ENCODE results near the gene ZNF236.

DNA sequence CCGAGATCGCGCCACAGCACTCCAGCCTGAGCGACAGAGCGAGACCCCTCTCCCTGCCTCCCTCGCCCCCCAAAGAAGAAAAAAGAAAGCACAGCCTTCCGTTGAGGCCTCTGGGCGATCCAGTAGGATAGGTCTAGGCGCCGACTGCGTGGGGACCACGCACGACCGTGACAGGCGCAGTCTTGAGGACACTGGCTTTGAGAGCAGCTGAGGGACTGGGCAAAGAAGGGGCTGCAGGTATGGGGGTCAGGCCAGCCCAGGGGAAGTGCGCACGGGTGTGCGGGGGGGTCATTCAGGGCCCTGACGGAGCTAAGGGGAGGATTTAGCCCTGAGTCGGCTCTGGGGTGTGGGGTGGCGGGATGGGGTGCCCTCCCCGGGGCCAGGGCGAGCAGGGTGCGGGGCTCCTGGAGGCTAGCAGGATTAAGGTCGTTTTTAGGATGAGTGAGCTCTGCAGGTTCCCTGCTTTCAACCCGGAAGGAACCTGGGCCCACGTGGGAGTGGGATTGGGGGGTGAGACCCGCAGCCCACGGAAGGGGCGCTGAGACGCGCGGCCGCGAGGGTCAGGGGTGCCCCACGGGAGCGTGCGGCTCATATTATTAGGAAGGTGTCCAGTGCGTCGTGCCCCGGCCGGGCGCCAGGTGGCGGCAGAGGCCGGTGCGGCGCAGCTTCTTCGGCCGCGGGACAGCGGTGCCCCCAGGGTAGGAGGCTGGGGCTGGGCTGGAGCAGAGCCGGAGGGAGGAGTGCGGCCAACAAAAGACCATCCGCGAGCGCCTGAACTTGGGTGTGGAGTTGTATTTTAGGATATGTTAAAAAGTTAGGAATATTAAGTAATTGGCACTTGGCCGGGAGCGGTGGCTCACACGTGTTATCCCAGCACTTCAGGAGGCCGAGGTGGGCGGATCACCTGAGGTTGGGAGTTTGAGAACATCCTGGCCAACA is 20.5 kb upstream of the ZNF236 start:
- no peak for TF ChIP-seq BACH1 (IDR thresholded peaks at IDR 0.05; ENCODE audit: borderline replicate concordance)
- peak; percentile 74; the same call in 1 of the 2 replicates for TF ChIP-seq YY1 (IDR thresholded peaks at IDR 0.05; ENCODE audit: low read depth, low read length)
- TF ChIP-seq EZH2 (IDR thresholded peaks at IDR 0.05; ENCODE audit: borderline replicate concordance, control insufficient read depth, low read depth, low read length), result no peak
- no peak for TF ChIP-seq ZNF274 (IDR thresholded peaks at IDR 0.05; ENCODE audit: insufficient read depth, insufficient read length)
- no peak for TF ChIP-seq SREBF2 (IDR thresholded peaks at IDR 0.05; ENCODE audit: low read length)
- TF ChIP-seq TCF7 (IDR thresholded peaks at IDR 0.05; ENCODE audit: borderline replicate concordance), result no peak
- TF ChIP-seq, protein P1, sequence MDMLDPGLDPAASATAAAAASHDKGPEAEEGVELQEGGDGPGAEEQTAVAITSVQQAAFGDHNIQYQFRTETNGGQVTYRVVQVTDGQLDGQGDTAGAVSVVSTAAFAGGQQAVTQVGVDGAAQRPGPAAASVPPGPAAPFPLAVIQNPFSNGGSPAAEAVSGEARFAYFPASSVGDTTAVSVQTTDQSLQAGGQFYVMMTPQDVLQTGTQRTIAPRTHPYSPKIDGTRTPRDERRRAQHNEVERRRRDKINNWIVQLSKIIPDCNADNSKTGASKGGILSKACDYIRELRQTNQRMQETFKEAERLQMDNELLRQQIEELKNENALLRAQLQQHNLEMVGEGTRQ (IDR thresholded peaks at IDR 0.05; ENCODE audit: borderline replicate concordance, low read depth, low read length), result no peak
